ENCODE measurements around the gene SHISA9.

SHISA9 gene

DNA sequence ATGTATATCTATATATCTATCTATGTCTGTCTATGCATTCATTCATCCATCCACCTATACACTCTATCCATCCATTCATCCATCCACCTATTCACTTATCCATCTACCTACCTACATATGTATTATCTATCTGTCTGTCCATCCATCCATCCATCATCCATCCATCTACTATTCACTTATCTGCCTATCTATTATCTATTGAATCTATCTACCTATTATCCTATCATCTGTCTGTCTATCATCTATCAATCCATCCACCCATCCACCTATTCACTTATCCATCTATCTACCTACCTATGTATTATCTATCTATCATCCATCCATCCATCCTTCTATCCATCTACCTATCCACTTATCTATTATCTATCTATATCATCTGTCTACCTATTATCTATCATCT, 302.3 kb downstream of the SHISA9 start:
- no peak for DNase-seq

- no peak for DNase-seq
Measured at GRCh38 chr16:13205352-13205751, 304.0 kb downstream of the SHISA9 start.

GRCh38 chr16:13206606-13207005, 305.2 kb downstream of the SHISA9 start:
- DNase-seq, result no peak

DNA sequence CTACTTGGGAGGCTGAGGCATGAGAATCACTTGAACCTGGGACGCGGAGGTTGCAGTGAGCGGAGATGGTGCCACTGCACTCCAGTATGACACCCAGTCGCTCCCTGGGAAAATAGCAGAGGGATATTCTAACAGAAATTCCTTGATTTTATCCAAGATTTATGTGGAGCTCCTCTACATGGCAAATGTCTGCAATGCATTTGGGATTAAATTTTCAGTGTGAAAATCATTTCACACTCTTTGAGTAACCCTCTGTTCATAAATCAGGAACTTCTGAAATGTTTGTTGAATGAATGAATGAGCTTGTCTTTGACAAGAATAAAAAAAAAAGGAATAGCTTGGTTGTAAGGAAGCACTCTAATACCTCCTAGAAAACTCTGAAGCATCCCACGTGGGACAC, 305.8 kb downstream of the SHISA9 start:
- no peak for DNase-seq

DNA sequence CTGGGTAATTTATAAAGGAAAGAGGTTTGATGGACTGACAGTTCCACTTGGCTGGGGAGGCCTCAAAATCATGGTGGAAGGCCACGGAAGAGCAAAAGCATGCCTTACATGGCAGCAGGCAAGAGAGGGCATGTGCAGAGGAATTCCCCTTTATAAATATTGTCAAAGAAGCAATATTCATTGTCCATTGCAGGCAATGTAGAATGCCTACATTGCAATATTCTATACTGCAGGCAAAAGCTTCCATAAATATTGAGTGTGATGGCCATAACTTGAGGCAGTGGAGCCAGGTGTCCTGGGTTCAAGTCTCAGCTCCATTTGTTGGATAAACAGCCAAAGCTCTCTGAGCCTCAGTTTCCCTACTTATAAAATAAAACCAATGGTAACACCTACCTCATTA, 322.3 kb downstream of the SHISA9 start:
- DNase-seq, result no peak

GRCh38 chr16:13229039-13229438, 327.6 kb downstream of the SHISA9 start:
- DNase-seq, result no peak

- DNase-seq, result no peak
Measured at GRCh38 chr16:13231365-13231764, 330.0 kb downstream of the SHISA9 start.

- no peak for DNase-seq
Measured at GRCh38 chr16:13234999-13235398, 333.6 kb downstream of the SHISA9 start.

GRCh38 chr16:13236308-13236707, 334.9 kb downstream of the SHISA9 start:
- DNase-seq, result no peak

- no peak for DNase-seq
Measured at GRCh38 chr16:13238182-13238581, 336.8 kb downstream of the SHISA9 start.

DNA sequence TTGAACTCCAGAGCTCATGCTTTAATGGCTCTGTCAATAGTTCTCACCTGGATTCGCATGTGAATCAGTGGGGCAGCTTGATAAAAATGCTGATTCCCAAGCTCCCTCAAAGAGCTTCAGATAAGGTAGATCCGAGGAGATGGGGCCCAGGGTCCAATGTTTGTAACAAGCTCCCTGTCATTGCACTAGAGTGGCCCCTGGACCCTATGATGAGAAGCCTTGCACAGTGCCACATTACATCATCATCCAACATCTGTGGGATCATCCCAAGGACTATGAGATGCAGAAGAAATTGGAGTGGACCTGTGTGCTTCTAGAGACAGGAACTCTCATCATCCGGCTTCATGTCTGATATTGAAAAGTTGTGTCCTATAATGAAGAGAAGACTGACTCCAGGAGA, 340.8 kb downstream of the SHISA9 start:
- no peak for DNase-seq

DNA sequence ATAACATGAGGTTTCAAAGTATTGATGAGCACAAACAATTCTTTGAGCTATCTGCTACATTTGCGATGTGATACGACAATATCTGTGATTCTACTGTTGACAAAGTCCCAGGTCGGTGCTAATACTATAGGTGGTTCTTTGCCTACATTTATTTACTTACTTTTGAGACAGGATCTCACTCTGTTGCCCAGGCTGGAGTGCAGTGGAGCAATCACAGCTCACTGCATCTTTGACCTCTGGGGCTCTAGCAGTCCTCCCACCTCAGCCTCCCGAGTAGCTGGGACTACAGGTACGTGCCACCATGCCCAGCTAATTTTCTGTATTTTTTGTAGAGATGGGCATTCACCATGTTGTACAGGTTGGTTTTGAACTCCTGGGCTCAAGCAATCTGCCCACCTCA, 343.4 kb downstream of the SHISA9 start:
- no peak for DNase-seq

GRCh38 chr16:13245713-13246377, 344.4 kb downstream of the SHISA9 start:
- no peak for DNase-seq

- no peak for DNase-seq
Measured at GRCh38 chr16:13254998-13255614, 353.7 kb downstream of the SHISA9 start.

DNA sequence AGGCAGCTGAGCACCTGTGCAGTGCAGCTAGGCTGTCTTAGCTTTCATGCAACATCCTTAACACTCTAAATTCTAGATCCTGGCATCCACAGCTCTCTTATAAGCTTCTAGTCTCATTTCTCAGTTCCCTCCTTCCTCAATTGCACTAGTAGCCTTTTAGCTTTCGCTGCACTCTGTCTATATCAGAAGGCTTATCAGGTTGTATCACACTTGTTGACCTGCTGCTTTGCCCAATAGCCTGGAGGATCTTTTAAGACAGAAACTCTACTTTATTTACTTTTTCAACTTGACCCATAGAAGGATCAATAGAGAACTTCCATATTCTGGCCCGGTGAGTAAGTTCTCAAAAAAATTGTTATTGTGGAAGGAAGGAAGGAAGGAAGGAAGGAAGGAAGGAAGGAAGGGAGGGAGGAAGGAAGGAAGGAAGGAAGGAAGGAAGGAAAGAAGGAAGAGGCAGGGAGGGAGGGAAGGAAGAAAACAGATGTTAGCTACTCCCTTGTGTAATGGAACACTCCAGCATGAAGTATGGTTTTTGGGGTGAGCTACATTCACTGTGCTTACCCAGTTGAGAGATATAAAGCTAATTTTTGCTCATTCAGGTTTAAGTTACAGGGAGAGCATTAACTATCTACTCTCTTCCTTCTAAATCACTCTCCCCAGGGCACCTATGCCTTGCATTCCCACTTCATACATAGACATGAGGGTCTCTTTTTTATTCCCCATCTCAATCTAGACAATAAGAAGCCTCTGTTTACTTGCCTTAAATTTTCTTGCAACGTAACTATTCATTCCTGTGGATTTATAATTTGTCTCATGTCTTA, 361.1 kb downstream of the SHISA9 start:
- DNase-seq, result no peak

DNA sequence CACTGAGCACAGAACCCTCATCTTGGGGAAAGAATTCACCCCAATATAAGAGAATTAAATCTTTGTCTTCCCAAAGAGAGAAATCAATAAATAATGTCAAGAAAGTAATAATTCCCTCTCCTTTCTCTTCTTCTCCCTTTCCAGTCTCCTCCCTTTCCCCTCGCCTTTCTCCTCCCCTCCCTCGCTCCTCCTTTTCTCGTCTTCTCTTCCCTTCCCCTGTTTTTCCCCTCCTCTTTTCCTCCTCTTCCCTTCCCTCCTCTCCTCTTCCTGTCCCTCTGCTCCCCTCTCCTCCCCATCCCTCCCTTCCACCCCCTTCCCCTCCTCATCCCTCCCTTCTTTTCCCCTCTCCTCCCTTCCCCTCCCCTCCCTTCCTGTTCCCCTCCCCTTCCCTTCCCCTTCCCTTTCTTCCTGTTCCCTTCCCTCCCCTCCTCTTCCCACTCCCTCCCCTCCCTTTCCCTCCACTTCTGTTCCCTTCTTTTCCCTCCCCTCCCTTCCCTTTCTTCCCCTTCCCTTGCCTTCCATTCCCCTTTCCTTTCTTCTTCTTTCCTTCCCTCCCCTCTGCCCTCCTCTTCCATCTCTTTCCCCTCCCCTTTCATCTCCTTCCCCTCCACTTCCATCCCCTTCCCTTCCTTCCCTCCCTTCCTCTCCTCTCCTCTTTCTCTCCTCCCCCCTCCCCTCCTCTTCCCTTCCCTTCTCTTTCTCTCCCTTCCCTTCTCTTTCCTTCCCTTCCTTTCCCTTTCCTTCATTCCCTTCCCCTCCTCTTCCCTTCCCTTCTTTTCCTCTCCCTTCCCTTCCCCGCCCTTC, 363.6 kb downstream of the SHISA9 start:
- no peak for DNase-seq

DNA sequence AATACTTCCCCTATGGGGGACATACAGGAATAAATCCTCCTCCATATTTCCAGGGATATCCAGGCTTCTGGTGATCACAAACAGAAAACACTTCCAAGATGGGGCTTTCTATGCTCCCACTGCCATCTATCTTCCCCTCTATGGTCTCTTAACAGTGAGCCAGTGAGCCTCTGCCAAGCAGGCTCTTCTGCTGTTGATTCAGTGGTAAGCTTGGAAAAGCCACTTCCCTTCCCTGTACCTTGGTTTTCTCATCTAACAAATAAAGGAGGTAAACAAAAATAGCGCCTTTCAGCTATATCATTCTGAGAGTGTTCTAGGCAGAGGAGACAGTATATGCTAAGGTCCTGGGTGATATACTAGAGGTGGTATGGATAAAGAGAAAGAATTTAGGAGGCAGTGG, 368.0 kb downstream of the SHISA9 start:
- no peak for DNase-seq

DNA sequence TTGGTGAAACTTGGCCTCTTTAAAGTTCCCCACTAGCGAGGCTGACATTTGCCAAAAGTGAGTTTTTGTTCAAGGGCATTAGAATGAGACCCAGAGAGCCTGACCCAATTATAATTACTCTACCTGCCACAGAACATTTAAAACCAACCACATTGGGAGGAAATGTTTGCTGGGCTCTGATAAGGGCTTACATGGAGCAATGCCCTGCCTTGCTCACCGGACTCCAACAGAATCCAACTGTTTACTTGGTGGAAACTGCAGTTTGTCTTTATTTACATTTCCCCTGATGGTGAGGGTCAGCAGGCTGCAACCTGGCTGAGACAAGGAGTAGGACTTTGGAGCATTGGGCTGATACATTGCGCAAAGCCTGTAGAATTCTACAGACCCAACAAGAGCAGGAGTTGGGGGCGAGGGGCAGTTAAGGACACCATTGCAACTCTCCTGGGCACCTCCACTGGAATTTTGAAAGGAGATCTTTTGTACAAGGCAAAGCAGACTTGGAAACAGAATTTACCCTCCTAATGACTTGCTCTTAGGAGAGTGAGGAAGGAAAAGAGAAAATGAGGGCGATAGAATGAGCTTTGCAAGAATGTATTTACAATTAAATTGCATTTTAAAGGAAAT, 368.6 kb downstream of the SHISA9 start:
- DNase-seq, result no peak

DNA sequence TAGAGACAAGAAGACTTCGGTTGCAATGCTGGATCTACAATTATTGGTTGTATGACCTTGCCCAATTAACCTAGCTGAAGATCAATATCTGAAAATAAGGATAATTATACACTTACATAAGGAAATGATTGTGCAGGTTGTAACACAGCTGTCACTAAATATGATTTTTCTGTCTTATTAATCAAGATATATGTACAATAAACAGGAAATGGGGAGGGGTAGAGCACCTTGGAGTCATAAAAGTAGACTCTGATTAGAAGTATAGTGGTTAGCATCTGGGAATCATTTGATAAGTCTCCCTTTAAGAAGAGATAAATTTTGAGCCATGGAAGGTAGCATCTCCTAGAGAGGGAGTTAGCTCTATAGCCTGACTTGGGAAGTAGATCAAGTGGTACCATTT, 369.2 kb downstream of the SHISA9 start:
- no peak for DNase-seq

DNA sequence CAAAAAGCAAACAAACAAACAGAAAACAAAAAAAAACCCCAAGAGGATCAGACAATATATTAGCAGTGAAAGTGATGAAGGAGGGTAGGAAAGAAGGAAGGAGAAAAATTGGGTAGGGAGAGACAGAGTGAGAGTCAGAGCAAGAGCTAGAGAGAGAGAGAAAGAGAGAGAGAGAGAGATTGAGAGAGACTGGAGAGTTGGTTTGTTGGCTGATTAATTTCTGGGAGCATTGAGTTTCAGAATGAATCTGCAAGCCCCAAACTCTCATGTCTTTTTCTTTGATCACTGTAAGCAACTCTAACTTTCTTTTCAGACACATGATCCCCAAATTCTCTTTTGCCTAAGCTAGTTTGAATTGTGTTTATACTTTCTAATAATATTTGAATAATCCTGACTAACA, 388.1 kb downstream of the SHISA9 start:
- no peak for DNase-seq

Data from activated naive CD4-positive, alpha-beta T cell (primary cell).